ENCODE results near the gene ATP5PB.

ATP5PB gene

DNA sequence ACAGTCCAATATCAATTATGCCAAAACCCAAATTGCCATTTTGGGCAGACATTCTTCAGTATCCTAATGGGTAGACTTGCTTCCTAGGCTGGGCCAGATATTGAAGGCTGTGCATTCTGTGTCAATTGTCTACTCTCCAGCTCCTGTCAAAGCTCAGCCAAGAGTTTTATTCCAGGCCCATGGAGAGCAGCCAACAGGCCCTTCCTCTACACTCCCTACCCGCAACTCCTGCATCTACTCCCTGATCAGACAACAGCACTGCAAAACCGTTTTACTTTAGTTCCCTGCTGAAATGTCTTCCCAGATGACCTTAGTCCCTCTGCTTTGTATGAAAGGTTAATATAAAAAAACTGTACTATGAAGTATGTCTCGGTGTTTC lies 60.7 kb downstream of the ATP5PB start:
- no peak for DNase-seq

DNA sequence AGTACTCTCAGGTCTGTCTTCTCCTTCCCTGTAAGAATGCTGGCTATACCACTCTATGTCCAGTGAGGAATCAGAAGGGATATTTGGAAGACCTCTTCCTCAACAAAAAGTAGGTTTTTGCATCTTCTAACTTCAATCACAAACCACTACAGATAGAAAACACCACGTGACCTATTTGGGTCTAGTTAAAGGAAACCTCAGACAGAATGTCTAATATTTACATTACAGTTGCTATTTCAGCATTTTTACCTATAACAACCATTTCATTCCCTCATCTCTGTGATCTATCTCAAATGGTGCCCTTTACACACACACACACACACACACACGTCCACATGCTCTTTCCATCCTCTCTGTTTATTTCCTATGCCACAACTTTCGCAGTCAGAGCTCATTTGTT lies 62.1 kb downstream of the ATP5PB start:
- peak in 2 of 6 experiments; percentile 17 to 28 for DNase-seq

All from stimulated activated naive CD4-positive, alpha-beta T cell (primary cell).